ENCODE measurements around the gene TSR3. TPM values are rescaled to one million over a fixed set of nuclear protein-coding genes. Genes with fewer than 3 reads are reported as not detected.

TSR3 gene
- total RNA-seq, 2 experiments from 2014 or later: 37.6 to 58.7 TPM

DNA sequence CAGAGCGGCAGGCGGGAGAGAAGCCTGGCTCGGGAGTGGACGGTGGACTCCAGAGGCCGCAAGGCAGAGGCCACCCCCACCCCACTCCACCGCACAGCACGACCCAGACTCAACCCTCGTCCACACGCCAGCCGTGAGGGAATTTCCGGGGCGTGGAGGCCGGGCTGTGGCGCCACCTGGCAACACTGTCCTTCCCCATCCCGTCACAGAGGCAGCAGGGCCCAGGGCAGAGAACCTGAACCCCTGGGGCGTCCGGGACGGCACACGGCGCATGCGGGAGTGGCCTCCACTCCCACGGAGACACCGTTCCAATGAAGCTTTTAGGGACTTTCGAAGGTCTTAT, 23.6 kb upstream of the TSR3 start:
- CTCF ChIA-PET: interaction anchor here (0.7 kb wide), 1 partner anchor 11 kb away, joined by 3 read pairs; no protein-coding TSS in a partner anchor
- intact Hi-C loops (cut with DNase I, micrococcal nuclease): loop anchor here in 1 of 2 experiments (5.0 kb wide), 1 partner anchor 37 kb away; the partner anchor contains the start of gene UNKL
- H3K9me3 Mint-ChIP-seq (ENCODE audit: low read depth): no peaks in the 10 kb centered on the region
- H3K36me3 Mint-ChIP-seq (ENCODE audit: low read depth): peaks cover 4% of the 10 kb centered on the region
- no peaks in the 10 kb centered on the region for H3K27me3 Mint-ChIP-seq
- H3K4me3 Mint-ChIP-seq: no peak overlapping the region
- H3K4me1 Mint-ChIP-seq: peaks cover 16% of the 10 kb centered on the region
- ATAC-seq (no peak), DNase-seq (no peak)
- POLR2A ChIA-PET: no interaction called here
- no peak overlapping the region for H3K27ac Mint-ChIP-seq

DNA sequence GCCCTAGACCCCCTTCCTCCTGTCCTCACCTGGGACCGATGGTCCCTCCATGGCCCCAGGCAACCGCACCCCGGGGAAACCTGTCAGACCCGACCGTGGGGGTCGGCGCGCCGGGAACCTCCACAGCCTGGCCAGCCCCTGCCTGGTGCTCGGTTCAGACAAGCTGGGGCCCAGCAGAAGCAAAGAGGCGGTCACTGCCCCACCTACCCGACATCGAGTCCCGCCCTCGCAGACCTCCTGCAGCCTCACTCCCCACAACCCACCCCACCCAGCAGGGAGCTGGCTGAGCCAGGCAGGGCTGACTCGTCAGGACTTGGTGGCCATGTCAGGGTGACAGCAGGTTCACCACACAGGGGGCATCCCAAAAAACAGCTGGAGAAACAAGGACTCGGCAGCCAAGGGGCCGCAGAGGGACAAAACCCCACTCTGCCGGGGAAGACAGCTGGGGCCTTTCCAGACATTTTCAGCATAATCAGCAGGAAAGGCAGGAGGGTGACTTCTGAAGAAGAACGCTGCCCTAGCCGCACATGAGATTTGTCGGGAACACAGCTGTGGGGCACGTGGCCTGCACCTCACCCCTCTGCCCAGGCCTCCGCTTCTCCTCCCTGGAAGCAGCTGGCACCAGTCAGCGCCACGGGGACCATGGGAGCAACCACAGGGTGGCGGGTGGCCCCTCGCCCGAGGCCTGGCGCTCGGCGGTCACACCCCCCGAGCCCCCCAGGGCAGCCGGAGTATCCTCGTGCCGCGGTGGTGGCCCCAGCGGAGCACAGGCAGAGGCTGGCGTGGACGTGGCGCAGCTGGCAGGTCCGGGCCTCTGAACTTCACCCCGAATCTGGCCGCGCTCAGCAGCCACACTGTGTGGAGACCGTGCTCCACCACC, 23.0 kb upstream of the TSR3 start:
- intact Hi-C loops (cut with DNase I, micrococcal nuclease): loop anchor here in 1 of 2 experiments (5.0 kb wide), 1 partner anchor 38 kb away; the partner anchor contains the start of gene UNKL
- no peaks in the 10 kb centered on the region for H3K9me3 Mint-ChIP-seq (ENCODE audit: low read depth)
- H3K27me3 Mint-ChIP-seq: no peaks in the 10 kb centered on the region
- peaks cover 4% of the 10 kb centered on the region for H3K36me3 Mint-ChIP-seq (ENCODE audit: low read depth)
- ATAC-seq: no peak
- no peak overlapping the region for H3K27ac Mint-ChIP-seq
- no peak overlapping the region for H3K4me3 Mint-ChIP-seq
- DNase-seq: no peak
- H3K4me1 Mint-ChIP-seq: peaks cover 12% of the 10 kb centered on the region
- POLR2A ChIA-PET: no interaction called here
- CTCF ChIA-PET: interaction anchor here (0.5 to 0.7 kb wide), 3 partner anchors 10 to 244 kb away, joined by 3 read pairs; no protein-coding TSS in a partner anchor

DNA sequence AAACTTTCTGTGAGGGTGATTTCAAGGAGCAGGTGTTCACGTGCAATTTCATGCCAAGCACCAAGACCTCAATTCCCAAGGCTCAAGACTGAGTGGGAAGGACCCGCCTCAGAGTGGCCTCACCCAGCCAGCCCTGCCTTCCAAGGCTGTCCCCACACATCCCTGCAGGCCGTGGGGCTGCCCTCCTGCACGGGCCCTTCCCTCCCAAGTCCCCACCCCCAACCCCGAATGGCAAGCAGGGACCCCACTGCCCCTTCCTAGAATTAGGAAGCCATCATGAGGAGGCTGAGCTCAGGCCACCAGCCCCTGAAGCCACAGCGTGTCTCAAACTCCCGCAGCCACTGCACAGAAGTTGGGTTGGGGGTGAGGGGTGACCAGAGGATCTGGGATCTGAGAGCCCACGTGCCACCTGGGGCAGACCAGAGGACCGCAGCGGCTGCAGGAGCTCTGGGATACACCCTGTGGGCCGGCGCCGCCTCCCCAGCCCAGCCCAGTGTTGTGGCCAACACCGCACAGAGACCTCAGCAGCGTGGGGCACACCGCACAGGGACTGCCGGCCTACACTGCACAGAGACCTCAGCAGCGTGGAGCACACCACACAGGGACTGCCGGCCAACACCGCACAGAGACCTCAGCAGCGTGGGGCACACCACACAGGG, 20.7 kb upstream of the TSR3 start:
- Mint-ChIP-seq H3K27ac (no peak overlapping the region), H3K4me1 (no peaks in the 10 kb centered on the region), H3K27me3 (no peaks in the 10 kb centered on the region), H3K36me3 (ENCODE audit: low read depth) (peaks cover 1% of the 10 kb centered on the region), H3K4me3 (no peak overlapping the region), H3K9me3 (ENCODE audit: low read depth) (no peaks in the 10 kb centered on the region)
- ATAC-seq (no peak), DNase-seq (no peak)
- ChIA-PET CTCF (no interaction called here), POLR2A (interaction anchor here (0.6 kb wide), 1 partner anchor 12 kb away, joined by 5 read pairs; no protein-coding TSS in a partner anchor)
- intact Hi-C loops (cut with DNase I, micrococcal nuclease): no loop called here

DNA sequence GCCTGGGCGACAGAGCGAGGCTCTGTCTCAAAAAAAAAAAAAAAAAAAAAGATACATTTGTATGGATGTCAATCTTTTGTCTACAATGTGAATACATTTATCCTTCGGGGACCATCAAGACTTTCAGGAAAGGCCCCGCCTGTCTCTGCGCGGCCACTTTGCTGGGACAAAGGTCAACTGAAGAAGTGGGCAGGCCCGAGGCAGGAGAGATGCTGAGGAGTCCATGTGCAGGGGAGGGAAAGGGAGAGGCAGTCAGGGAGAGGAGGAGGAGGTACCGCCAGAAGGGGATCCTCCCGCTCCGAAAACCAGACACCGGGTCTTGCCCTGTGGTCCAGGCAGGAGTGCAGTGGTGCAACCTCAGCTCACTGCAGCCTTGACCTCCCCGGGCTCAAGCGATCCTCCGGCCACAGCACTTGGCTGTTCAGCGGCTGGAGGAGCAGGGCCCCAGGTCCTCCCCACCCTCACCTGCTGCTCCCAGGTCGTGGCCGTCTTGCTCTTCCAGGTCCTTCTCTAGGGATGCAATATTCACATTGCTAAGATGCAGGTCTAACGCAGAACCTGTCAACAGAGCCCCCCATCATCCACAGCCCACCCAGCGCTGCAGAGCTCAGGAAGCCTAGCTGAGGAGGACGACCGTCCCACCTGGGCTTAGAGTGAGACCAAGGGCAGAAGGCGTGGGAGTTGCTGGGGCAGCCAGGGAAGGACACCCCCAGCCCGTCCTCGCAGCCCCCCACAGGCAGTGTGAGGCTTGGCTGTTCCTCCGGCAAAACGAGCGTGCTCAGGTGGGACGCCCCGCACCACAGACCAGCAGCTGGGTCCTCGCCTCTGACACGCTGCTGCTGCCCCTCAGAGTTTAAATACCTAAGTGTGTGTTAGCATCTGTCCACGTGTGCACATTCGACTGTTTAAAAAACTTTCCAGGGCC, 19.6 kb upstream of the TSR3 start:
- peaks cover 1% of the 10 kb centered on the region for H3K36me3 Mint-ChIP-seq (ENCODE audit: low read depth)
- no peak overlapping the region for H3K4me3 Mint-ChIP-seq
- H3K27me3 Mint-ChIP-seq: no peaks in the 10 kb centered on the region
- H3K27ac Mint-ChIP-seq: no peak overlapping the region
- intact Hi-C loops (cut with DNase I, micrococcal nuclease): no loop called here
- no peaks in the 10 kb centered on the region for H3K9me3 Mint-ChIP-seq (ENCODE audit: low read depth)
- ChIA-PET POLR2A (no interaction called here), CTCF (interaction anchor here (1.1 kb wide), 1 partner anchor 11 kb away, joined by 4 read pairs; no protein-coding TSS in a partner anchor)
- H3K4me1 Mint-ChIP-seq: no peaks in the 10 kb centered on the region
- ATAC-seq: no peak
- no peak for DNase-seq

DNA sequence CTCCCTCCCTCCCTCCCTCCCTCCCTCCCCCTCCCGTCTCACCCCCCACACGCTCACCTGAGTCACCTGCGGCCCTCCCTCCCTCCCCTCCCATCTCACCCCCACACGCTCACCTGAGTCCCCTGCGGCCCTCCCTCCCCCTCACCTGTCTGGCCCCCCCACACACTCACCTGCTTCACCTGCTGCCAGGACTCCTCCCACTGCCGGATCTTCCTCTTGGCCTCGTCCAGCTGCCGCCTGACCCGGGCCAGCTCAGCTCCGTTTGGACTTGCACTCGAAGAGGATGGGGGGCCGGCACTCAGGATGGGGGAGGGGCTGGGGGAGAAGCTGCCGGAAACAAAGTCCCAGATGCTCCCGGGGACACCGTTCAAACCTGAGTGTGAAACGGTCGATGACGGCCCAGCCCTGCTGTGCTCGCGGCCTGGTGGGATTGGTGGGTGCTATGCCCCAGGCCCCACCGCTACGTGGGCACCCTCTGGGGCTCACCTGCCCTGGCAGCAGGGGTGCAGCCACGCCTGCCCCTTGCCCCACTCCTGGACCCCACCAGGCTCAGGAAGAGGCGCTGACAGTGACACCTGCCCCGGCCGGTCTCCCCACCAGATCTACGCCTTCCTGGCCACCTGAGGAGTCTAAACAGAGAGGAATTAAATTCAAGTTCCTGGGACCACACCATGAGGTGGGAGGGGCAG, 16.0 kb upstream of the TSR3 start:
- intact Hi-C loops (cut with DNase I, micrococcal nuclease): loop anchor here in 1 of 2 experiments (10.0 kb wide), 1 partner anchor 177 kb away; no protein-coding TSS in a partner anchor
- ChIA-PET CTCF (no interaction called here), POLR2A (no interaction called here)
- no peaks in the 10 kb centered on the region for H3K9me3 Mint-ChIP-seq (ENCODE audit: low read depth)
- no peak overlapping the region for H3K4me3 Mint-ChIP-seq
- no peak overlapping the region for H3K27ac Mint-ChIP-seq
- no peaks in the 10 kb centered on the region for H3K27me3 Mint-ChIP-seq
- no peak for ATAC-seq
- no peak for DNase-seq
- peaks cover 2% of the 10 kb centered on the region for H3K4me1 Mint-ChIP-seq
- H3K36me3 Mint-ChIP-seq (ENCODE audit: low read depth): peaks cover 14% of the 10 kb centered on the region

DNA sequence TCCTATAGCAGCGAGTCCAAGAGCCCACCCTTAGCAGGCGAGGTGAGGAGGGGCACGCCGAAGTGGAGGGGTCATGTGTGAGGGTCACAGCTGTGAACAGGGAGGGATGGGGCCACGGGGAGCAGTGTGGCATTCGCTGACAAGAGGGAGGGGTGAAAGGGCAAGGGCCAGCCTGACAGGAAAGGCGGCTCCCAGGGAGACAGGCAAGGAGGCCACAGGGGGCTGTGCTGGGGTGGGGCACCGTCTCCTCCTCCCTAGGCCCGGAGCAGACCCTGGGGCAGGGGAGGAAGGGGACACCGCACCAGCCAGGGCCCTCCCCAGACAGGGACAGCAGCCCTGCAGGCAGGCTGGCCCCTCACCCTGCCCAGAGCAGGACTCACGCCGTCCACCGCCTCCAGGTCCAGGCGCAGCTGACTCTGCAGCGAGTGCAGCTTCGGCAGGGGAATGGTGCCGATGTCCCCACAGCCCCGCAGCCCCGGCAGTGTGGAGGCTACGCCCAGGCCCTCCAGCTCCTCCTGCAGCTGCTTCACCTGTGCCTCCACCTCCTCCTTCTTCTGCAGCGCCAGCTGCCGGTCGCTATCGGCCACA, 15.1 kb upstream of the TSR3 start:
- ChIA-PET CTCF (interaction anchor here (2.0 kb wide), 1 partner anchor 11 kb away, joined by 7 read pairs; no protein-coding TSS in a partner anchor), POLR2A (no interaction called here)
- Mint-ChIP-seq H3K4me1 (peaks cover 2% of the 10 kb centered on the region), H3K27ac (no peak overlapping the region), H3K4me3 (no peak overlapping the region), H3K9me3 (ENCODE audit: low read depth) (no peaks in the 10 kb centered on the region), H3K27me3 (no peaks in the 10 kb centered on the region), H3K36me3 (ENCODE audit: low read depth) (peaks cover 14% of the 10 kb centered on the region)
- no peak for ATAC-seq
- no peak for DNase-seq
- intact Hi-C loops (cut with DNase I, micrococcal nuclease): loop anchor here in 1 of 2 experiments (10.0 kb wide), 1 partner anchor 178 kb away; no protein-coding TSS in a partner anchor

DNA sequence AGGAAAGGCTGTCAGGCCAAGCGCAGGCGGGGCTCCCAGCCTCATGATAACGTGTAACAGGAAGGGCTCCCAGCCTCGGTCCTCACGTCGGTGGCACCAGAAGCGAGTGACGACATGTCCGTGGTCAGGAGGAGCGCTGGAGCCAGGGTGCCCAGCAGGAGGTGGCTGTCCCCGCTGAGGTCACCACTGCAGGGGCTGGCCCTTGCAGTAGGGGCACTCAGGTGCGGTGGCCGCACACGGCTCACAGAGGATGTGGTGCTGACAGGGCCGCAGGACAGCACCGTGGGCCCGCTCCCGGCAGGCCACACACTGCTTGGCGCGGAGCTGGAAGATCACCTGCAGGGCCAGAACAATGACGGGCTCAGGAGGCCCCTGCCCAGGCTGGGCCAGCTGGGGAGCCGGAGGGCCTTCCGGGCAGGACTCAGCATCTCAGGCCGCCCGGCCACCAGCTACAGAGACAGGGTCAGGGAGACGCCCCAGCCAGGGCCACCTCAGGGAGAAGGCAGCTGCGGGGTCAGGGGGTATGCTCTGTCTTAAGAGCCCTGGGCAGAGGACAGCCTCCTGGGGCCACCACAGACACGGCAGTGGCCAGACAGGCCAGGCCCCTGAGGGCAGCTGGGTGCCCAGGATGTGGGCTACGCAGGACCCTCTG, 14.5 kb upstream of the TSR3 start:
- Mint-ChIP-seq H3K36me3 (ENCODE audit: low read depth) (peaks cover 12% of the 10 kb centered on the region), H3K4me3 (no peak overlapping the region), H3K4me1 (peaks cover 2% of the 10 kb centered on the region), H3K9me3 (ENCODE audit: low read depth) (no peaks in the 10 kb centered on the region), H3K27ac (no peak overlapping the region), H3K27me3 (no peaks in the 10 kb centered on the region)
- DNase-seq (no peak), ATAC-seq (no peak)
- CTCF ChIA-PET: interaction anchor here (2.0 kb wide), 1 partner anchor 12 kb away, joined by 7 read pairs; no protein-coding TSS in a partner anchor
- POLR2A ChIA-PET: no interaction called here
- intact Hi-C loops (cut with DNase I, micrococcal nuclease): loop anchor here in 1 of 2 experiments (10.0 kb wide), 1 partner anchor 179 kb away; no protein-coding TSS in a partner anchor

DNA sequence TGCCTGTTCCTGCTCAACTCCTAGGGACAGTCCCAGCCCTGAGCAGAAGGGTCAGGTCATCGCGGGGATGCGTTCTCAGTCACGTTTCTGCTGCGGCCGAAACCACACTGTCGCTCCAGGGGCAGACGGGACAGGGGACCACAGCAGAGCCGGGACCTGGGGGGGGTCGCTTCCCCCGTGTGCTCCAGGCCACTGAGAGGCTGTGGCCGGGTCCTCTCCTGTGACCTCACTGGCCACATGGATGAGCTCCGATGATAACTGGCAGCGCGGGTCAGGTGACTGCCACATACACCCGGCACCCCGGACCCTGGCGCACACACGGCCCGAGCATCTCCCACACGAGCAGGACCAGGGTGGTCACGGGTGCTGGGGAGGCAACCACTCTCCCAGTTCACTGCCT, 12.8 kb upstream of the TSR3 start:
- H3K4me1 Mint-ChIP-seq: peaks cover 2% of the 10 kb centered on the region
- H3K27me3 Mint-ChIP-seq: no peaks in the 10 kb centered on the region
- CTCF ChIA-PET: interaction anchor here (0.5 to 2.5 kb wide), 12 partner anchors 10 to 341 kb away, joined by 3 to 22 read pairs (median 4); partner anchors contain the start of genes MAPK8IP3, TELO2 and UQCC4
- POLR2A ChIA-PET: no interaction called here
- no peak for DNase-seq
- intact Hi-C loops (cut with DNase I, micrococcal nuclease): loop anchor here in 1 of 2 experiments (10.0 kb wide), 1 partner anchor 180 kb away; no protein-coding TSS in a partner anchor
- H3K9me3 Mint-ChIP-seq (ENCODE audit: low read depth): no peaks in the 10 kb centered on the region
- H3K27ac Mint-ChIP-seq: no peak overlapping the region
- H3K36me3 Mint-ChIP-seq (ENCODE audit: low read depth): peaks cover 18% of the 10 kb centered on the region
- no peak for ATAC-seq
- no peak overlapping the region for H3K4me3 Mint-ChIP-seq

DNA sequence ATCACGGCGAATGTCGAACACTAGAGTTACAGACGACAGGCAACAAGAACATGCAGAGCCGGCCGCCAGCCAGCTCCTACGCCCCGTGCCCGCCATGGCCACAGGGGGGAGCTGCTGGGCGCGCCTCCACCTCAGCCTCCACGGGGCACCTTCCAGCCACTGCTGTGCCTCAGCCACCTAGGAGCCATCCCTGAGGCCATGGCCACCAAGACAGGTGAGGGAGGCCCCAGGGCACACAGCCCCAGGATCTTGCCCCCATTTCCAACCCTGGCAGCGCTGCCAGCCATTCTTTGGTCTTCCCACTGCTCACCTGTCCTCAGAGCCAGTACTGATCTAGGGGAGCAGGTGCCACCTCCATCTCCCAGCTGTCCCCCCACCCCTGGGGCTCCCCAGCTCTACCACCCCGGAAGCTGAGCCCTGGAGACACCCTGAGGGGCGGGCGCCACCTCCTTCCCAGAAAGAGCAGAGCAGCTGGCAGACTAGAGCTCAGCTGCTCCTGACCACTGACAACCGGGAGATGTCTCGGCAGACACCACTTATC, 11.9 kb upstream of the TSR3 start:
- CTCF ChIA-PET: interaction anchor here (0.6 to 2.5 kb wide), 15 partner anchors 10 to 971 kb away, joined by 3 to 22 read pairs (median 4); partner anchors contain the start of genes MAPK8IP3, TELO2 and UQCC4
- Mint-ChIP-seq H3K9me3 (ENCODE audit: low read depth) (no peaks in the 10 kb centered on the region), H3K27ac (no peak overlapping the region), H3K4me1 (peaks cover 2% of the 10 kb centered on the region), H3K36me3 (ENCODE audit: low read depth) (peaks cover 21% of the 10 kb centered on the region), H3K4me3 (no peak overlapping the region), H3K27me3 (no peaks in the 10 kb centered on the region)
- ATAC-seq: peak; percentile 99
- POLR2A ChIA-PET: no interaction called here
- intact Hi-C loops (cut with DNase I, micrococcal nuclease): loop anchor here (1.0 to 10.0 kb wide), 3 partner anchors 50 to 181 kb away; no protein-coding TSS in a partner anchor
- peak; percentile 88 for DNase-seq
